Mesothelial cell of epicardium (in vitro differentiated cells): ENCODE data around the gene DKK3. TPM values are rescaled to one million over a fixed set of nuclear protein-coding genes. Genes with fewer than 3 reads are reported as not detected.

ENCODE experiments used
- DNase-seq, 2 experiments: peaks; one replicate each; pipeline ENCODE4 v3.0.0; 2021; ENCODE audit warnings: low spot score in 2 of 2; ENCODE audit not compliant: unreplicated experiment in 2 of 2
- H3K27ac Mint-ChIP-seq: 2 replicates; pipeline ENCODE4 v1.8.0; 2021; ENCODE audit warnings: mixed read lengths
- H3K27me3 Mint-ChIP-seq: 2 replicates; pipeline ENCODE4 v1.8.0; 2021; ENCODE audit warnings: low read depth, mixed read lengths
- H3K36me3 Mint-ChIP-seq: 2 replicates; pipeline ENCODE4 v1.8.0; 2021; ENCODE audit warnings: mixed read lengths
- H3K4me1 Mint-ChIP-seq: 2 replicates; pipeline ENCODE4 v1.8.0; 2021; ENCODE audit warnings: mixed read lengths
- H3K4me3 Mint-ChIP-seq: 2 replicates; pipeline ENCODE4 v1.8.0; 2021; ENCODE audit warnings: mild to moderate bottlenecking, moderate library complexity, mixed read lengths
- H3K9me3 Mint-ChIP-seq: 2 replicates; pipeline ENCODE4 v1.8.0; 2021; ENCODE audit warnings: mixed read lengths
- CTCF ChIP-seq: fragments of 200-600 bp; sonication (generic); IDR thresholded peaks from one replicate; pipeline ENCODE4 v1.5.0; 2021; ENCODE audit warnings: antibody characterized with exemption; ENCODE audit not compliant: unreplicated experiment
- total RNA-seq: library from RNA; stranded (reverse); gene quantifications from 3 replicates; pipeline ENCODE4 v1.2.1, GENCODE V29; 2021

Gene DKK3
- total RNA-seq, 1 donor from 2014 or later: 29.7 TPM

DNA sequence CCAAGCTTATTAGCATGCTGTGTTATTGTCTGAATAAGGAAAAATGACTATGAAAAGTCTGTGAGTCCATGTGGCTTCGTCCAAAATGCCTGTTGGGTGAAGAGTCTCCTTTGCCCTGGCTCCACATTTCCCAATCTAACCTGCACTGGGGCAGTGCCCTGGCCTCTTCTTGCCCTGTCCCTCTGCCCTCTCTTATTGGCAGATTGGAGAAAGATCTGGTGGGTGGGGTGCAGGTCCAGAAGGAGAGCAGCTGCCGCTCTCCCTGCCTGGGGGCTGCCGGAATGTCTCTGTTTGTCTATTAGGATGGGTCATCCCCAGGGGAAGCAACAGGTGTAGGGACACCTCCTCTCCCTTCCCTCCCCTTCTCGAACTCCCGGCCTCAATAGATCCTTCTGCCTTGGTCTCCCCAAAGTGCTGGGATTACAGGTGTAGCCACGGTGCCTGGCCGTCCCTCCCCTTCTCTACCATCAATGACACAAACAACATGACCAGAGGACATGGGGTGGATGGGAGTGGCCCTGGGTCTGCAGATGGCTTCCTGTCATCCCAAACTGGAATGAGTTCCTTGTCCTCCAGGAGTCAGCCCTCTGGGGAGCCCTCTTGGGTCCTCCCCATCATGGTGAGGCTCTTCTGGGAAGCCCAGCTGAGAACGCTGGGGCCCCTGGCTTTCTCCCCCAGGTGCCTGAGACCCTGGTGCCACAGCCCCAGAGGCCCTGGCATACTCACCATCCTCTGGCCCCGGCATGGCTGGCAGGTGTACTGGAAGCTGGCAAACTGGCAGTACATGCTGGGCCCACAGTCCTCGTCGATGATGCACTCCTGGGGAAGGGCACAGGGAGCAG lies 40.5 kb downstream of the DKK3 start:
- no peak overlapping the region for H3K4me3 Mint-ChIP-seq
- no peaks in the 10 kb centered on the region for H3K9me3 Mint-ChIP-seq
- peaks cover 18% of the 10 kb centered on the region for H3K4me1 Mint-ChIP-seq
- DNase-seq: no peak
- no peak for TF ChIP-seq CTCF
- no peaks in the 10 kb centered on the region for H3K27me3 Mint-ChIP-seq
- H3K27ac Mint-ChIP-seq: no peak overlapping the region
- H3K36me3 Mint-ChIP-seq: peaks cover 3% of the 10 kb centered on the region

GRCh38 chr11:11966826-11967668 lies 41.4 kb downstream of the DKK3 start:
- H3K9me3 Mint-ChIP-seq: peaks cover 3% of the 10 kb centered on the region
- peaks cover 13% of the 10 kb centered on the region for H3K4me1 Mint-ChIP-seq
- TF ChIP-seq CTCF: peak; percentile 70
- peak in 1 of 2 experiments; percentile 69 for DNase-seq
- H3K27me3 Mint-ChIP-seq: no peaks in the 10 kb centered on the region
- no peak overlapping the region for H3K27ac Mint-ChIP-seq
- H3K36me3 Mint-ChIP-seq: peaks cover 8% of the 10 kb centered on the region
- H3K4me3 Mint-ChIP-seq: no peak overlapping the region

DNA sequence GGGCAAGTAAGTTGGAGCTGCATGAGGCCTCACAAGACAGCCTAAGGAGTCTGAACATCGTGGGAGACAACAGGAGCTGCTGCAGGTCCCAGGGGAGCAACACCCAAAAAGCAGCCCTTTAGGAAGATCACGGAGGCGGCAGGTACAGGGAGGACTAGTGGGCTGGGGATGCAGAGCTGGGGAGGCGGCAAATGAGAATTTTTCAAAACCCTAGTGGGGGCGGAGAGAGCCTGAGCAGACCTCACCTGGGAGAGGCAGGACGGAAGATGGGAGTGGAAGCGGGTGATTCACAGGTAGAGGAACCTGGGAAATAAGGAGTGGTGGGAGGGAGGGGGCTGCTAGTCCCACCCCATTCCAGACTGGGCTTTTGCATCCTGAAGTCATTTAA lies 42.1 kb downstream of the DKK3 start:
- Mint-ChIP-seq H3K27me3 (no peaks in the 10 kb centered on the region), H3K27ac (no peak overlapping the region), H3K36me3 (peaks cover 9% of the 10 kb centered on the region), H3K4me3 (no peak overlapping the region), H3K9me3 (peaks cover 6% of the 10 kb centered on the region), H3K4me1 (peaks cover 10% of the 10 kb centered on the region)
- no peak for DNase-seq
- no peak for TF ChIP-seq CTCF

GRCh38 chr11:11965656-11966353 lies 42.6 kb downstream of the DKK3 start:
- H3K4me1 Mint-ChIP-seq: peaks cover 10% of the 10 kb centered on the region
- H3K27me3 Mint-ChIP-seq: no peaks in the 10 kb centered on the region
- no peak for TF ChIP-seq CTCF
- peaks cover 9% of the 10 kb centered on the region for H3K36me3 Mint-ChIP-seq
- no peak for DNase-seq
- peaks cover 6% of the 10 kb centered on the region for H3K9me3 Mint-ChIP-seq
- H3K4me3 Mint-ChIP-seq: no peak overlapping the region
- no peak overlapping the region for H3K27ac Mint-ChIP-seq

GRCh38 chr11:11965192-11965591 lies 43.2 kb downstream of the DKK3 start:
- DNase-seq: no peak
- no peak overlapping the region for H3K4me3 Mint-ChIP-seq
- peaks cover 8% of the 10 kb centered on the region for H3K4me1 Mint-ChIP-seq
- H3K27me3 Mint-ChIP-seq: no peaks in the 10 kb centered on the region
- H3K36me3 Mint-ChIP-seq: peaks cover 9% of the 10 kb centered on the region
- TF ChIP-seq CTCF: no peak
- H3K9me3 Mint-ChIP-seq: peaks cover 6% of the 10 kb centered on the region
- no peak overlapping the region for H3K27ac Mint-ChIP-seq
